ENCODE results near the gene ZRSR2.
A peak's percentile ranks its signal among the peaks of the same experiment; 100 is the strongest.
"Not testable (repeated sequence)": the region's sequence is repeated elsewhere in the genome, so short reads cannot be mapped to it uniquely, and the experiment has no call there.

The ZRSR2 gene

GRCh38 chrX:15789979-15790768 lies at the start of gene ZRSR2:
Gene ZRSR2, plus strand, starts transcription at chrX:15790484. Its CDS starts 12 bp downstream, at chrX:15790496.
- peak; percentile 0 to 91 (median 74) for DNase-seq

GRCh38 chrX:15744181-15744867 lies 46.0 kb upstream of the ZRSR2 start:
- DNase-seq = no peak

DNA sequence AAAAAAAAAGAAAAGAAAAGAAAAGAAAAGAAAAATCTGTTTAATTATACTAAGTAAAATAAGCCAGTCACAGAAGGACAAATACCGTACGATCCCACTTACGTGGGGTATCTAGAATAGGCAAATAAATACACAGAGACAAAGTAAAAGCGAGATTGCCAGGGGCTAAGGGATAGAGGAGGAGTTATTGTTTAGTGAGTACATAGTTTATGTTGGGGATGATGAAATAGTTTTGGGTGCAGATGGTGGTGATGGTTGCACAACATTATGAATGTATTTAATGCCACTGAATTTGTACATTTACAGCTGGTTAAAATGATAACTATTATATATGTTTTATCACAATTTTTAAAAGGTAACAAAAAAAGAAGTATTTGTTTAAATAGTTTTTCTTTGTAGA lies 45.1 kb upstream of the ZRSR2 start:
- no peak for DNase-seq

GRCh38 chrX:15746651-15747050 lies 43.6 kb upstream of the ZRSR2 start:
- not testable (repeated sequence) for DNase-seq

GRCh38 chrX:15747626-15748173 lies 42.6 kb upstream of the ZRSR2 start:
- DNase-seq = no peak

GRCh38 chrX:15748841-15749240 lies 41.4 kb upstream of the ZRSR2 start:
- no peak for DNase-seq

GRCh38 chrX:15749642-15750610 lies 40.4 kb upstream of the ZRSR2 start:
- DNase-seq = peak in 6 of 56 donors; percentile 0 to 2 (median 0)

- DNase-seq = peak in 1 of 56 donors; percentile 3
These were observed 39.6 kb upstream of the ZRSR2 start for GRCh38 chrX:15750611-15751154.

GRCh38 chrX:15751155-15751819 lies 39.0 kb upstream of the ZRSR2 start:
- no peak for DNase-seq

DNA sequence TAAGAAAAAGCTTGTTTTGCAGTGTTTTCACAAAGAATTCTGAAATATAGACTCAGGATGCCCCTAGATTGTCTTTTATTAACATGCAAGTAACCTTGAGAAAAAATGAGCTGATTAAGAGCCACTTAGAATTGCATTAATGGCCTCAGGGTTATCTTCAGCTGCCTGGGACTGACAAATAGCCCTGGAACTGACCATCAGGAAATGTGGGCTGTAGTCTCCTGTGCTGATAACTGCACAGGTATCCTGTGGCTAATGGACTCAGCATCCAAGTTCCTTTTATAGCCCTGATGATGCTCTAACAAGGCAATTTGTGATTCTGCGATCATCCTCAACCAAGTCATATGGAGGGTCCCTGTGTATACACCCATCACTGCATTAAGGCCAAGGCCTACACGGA lies 35.2 kb upstream of the ZRSR2 start:
- no peak for DNase-seq

- DNase-seq = no peak
These were observed 32.1 kb upstream of the ZRSR2 start for GRCh38 chrX:15758140-15758539.

- not testable (repeated sequence) for DNase-seq
These were observed 30.4 kb upstream of the ZRSR2 start for GRCh38 chrX:15759886-15760285.

DNA sequence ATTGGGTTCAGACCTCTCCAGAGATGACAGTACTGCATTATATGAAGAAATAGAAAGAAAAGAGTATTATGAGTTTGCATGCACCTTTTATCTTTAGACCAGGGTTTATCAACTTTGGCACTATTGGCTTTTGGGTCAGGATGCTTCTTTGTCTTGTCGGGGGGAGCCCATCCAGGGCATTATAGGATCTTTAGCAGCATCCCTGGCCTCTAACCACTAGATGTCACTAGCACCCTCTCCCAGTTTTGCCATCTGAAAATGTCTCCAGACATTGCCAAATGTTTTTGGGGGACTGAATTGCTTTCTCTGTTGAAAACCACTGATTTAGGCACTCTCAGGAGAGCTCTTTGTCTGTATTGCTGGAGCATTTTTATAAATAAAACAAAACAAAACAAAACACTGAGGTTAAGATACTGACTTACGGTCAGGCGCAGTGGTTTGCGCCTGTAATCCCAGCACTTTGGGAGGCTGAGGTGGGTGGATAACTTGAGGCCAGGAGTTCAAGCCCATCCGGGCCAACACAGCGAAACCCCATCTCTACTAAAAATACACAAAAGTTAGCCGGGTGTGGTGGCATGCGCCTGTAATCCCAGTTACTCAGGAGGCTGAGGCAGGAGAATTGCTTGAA lies 28.6 kb upstream of the ZRSR2 start:
- DNase-seq = peak in 21 of 56 donors; percentile 0 to 33 (median 3)

- no peak for DNase-seq
These were observed 20.9 kb upstream of the ZRSR2 start for GRCh38 chrX:15769300-15769954.

DNA sequence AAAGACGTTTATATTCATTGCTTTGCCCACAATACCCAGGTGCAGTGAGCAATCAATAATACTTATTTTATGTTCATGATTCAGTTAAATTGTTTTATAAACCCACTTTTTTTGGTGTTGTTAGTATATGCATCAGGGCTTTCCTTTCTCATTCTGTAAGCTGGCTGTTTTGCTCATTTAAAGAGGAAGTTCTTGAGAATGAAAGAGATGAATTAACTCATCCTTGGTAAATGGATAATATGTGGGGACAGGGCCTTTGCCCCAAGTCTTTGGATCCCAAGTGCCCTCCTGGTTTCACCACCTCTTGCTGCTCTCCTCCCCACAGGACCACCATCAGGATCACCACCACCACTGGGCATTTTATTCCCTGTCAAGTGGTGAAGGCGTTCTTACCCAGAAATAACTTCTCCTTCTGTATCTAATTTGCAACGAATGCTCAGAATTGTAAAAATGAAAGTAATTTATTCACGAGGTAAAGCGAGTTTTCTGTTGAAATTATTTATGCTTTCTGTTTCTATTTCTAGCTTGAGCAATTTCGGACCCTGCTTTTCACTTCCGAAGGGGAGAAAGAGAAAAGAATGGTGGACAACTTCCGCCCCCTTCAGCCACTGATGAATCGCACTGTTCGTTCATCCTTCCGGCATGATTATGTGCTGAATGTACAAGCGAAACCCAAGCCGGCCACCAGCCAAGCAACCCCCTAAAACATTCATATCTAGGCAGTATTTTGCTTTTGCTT lies 8.2 kb upstream of the ZRSR2 start:
- DNase-seq = no peak

GRCh38 chrX:15785176-15785750 lies 5.0 kb upstream of the ZRSR2 start:
- no peak for DNase-seq

- no peak for DNase-seq
These were observed 3.4 kb upstream of the ZRSR2 start for GRCh38 chrX:15786915-15787314.

GRCh38 chrX:15790769-15791290 lies 546 bp downstream of the ZRSR2 start:
- peak in 5 of 56 donors; percentile 7 to 50 (median 42) for DNase-seq
